Gastroesophageal sphincter (tissue), 4 donors: ENCODE measurements around the gene RNF123. TPM values are rescaled to one million over a fixed set of nuclear protein-coding genes. Genes with fewer than 3 reads are reported as not detected.

Experiments
- ATAC-seq: fragments of 150-250 bp; one replicate; pipeline ENCODE4 v1.9.1; 2016; ENCODE audit warnings: mild to moderate bottlenecking, moderate library complexity
- H3K27ac ChIP-seq, 4 donors: fragments of 200-600 bp; sonication (generic) in 3 of 4; 1 replicate in 3 of 4; 2 replicates in 1 of 4; pipeline ENCODE4 v1.5.1; 2016 to 2019
- H3K27me3 ChIP-seq: fragments of 200-600 bp; sonication (generic); one replicate; pipeline ENCODE4 v1.5.1; 2019
- H3K36me3 ChIP-seq, 2 donors: fragments of 200-600 bp; sonication (generic); one replicate each; pipeline ENCODE4 v1.5.1; 2019; ENCODE audit warnings: control low read depth in 1 of 2
- H3K4me1 ChIP-seq, 3 donors: fragments of 200-600 bp; sonication (generic); 1 replicate in 2 of 3; 2 replicates in 1 of 3; pipeline ENCODE4 v1.5.1; 2016 to 2019; ENCODE audit warnings: control low read depth in 2 of 3
- H3K4me3 ChIP-seq, 2 donors: fragments of 200-600 bp; sonication (generic); one replicate each; pipeline ENCODE4 v1.5.1; 2019; ENCODE audit warnings: mild to moderate bottlenecking in 1 of 2, moderate library complexity in 1 of 2
- H3K9me3 ChIP-seq, 3 donors: fragments of 200-600 bp; sonication (generic); one replicate each; pipeline ENCODE4 v1.5.1; 2017 to 2019; ENCODE audit warnings: control low read depth in 2 of 3
- CTCF ChIP-seq, 4 experiments: fragments of 200-600 bp in 2 of 4; fragments of 450-650 bp in 2 of 4; sonication (generic) in 1 of 4; IDR thresholded peaks; one replicate each; pipeline ENCODE4 v1.5.1; 2017 to 2019; ENCODE audit warnings: antibody characterized with exemption in 4 of 4, mild to moderate bottlenecking in 2 of 4, moderate library complexity in 2 of 4
- EP300 ChIP-seq: sonication (generic); formaldehyde crosslinking; IDR thresholded peaks from one replicate; pipeline ENCODE4 v1.6.1; 2017; ENCODE audit warnings: antibody characterized with exemption, mild to moderate bottlenecking
- POLR2A ChIP-seq, 2 donors: fragments of 450-650 bp; IDR thresholded peaks; one replicate each; pipeline ENCODE4 v1.6.1; 2017; ENCODE audit warnings: antibody characterized with exemption in 2 of 2, mild to moderate bottlenecking in 2 of 2, moderate library complexity in 1 of 2
- POLR2AphosphoS5 ChIP-seq: sonication (generic); formaldehyde crosslinking; IDR thresholded peaks from one replicate; pipeline ENCODE4 v1.6.1; 2017; ENCODE audit warnings: antibody characterized with exemption
- WGBS, 2 donors: methylation state at CpG; one replicate each; pipeline ENCODE4 v1.1.5; 2018; ENCODE audit warnings: low coverage in 1 of 2; 5-methylcytosine and 5-hydroxymethylcytosine counted together
- total RNA-seq, 4 donors: library from RNA; depleted of rRNA; stranded (reverse); fragments of >200 nt; gene quantifications; one replicate each; pipeline ENCODE4 v1.1.0, GENCODE V29; 2016

Gene RNF123
- total RNA-seq, 4 donors from 2014 or later = 18.5 to 31.2 (median 21.8) TPM

DNA sequence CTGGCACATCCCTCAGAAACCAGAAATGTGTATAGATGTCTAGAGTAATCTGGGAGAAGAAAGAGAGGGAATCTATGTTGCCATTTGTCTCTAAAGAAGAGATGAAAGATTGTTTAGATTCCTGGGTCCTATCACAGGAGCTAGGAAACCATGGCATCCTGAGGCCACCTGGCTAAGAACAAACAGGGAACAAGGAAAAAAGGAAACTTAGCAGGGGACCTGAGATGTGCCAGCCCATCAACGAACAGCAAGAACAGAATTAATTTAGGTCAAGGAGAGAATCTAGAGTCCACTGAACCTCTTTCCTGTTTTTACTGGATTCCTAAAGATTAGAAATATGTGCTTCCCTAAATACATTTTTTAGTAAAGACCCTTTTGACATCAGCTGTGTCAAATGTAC, 66.7 kb downstream of the RNF123 start:
- 75 to 100% methylated on average over 1 of the region's 1 CpG for WGBS, 2 donors
- Histone ChIP-seq H3K27ac (no peak overlapping the region), H3K27me3 (no peaks in the 10 kb centered on the region), H3K9me3 (no peaks in the 10 kb centered on the region), H3K36me3 (no peaks in the 10 kb centered on the region), H3K4me3 (no peak overlapping the region), H3K4me1 (peaks cover 0 to 48% (median 0%) of the 10 kb centered on the region in 3 donors)
- TF ChIP-seq CTCF (IDR thresholded peaks at IDR 0.05) (no peak), POLR2AphosphoS5 (no peak), EP300 (no peak), POLR2A (IDR thresholded peaks at IDR 0.05) (no peak)
- no peak for ATAC-seq

DNA sequence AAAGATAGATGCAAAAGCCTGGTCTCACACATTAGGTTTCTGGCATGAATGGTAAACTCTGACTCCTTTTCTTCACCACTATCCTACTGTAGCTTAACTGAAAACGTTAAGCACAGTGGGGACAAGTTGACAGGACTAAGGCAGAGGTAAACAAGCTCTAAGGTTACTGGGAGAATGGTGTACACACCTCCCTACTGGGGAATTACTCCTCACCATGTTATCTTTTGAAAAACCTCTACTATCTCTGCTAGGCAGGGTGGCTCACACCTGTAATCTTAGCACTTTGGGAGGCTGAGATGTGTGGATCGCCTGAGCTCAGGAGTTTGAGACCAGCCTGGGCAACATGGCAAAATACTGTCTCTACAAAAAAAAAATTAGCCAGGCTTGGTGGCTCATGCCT, 67.8 kb downstream of the RNF123 start:
- WGBS, 2 donors = 50% methylated on average over 2 of the region's 2 CpGs; no CpG with 5 or more reads in 1 of the 2 donors
- H3K27ac ChIP-seq = no peak overlapping the region
- ATAC-seq = no peak
- H3K4me3 ChIP-seq = no peak overlapping the region
- peaks cover 0 to 2% of the 10 kb centered on the region in 2 donors for H3K36me3 ChIP-seq
- H3K4me1 ChIP-seq = peaks cover 0 to 48% (median 0%) of the 10 kb centered on the region in 3 donors
- TF ChIP-seq EP300 = no peak
- no peak for TF ChIP-seq CTCF (IDR thresholded peaks at IDR 0.05)
- TF ChIP-seq POLR2A (IDR thresholded peaks at IDR 0.05) = no peak
- no peak for TF ChIP-seq POLR2AphosphoS5
- H3K27me3 ChIP-seq = no peaks in the 10 kb centered on the region
- H3K9me3 ChIP-seq = no peaks in the 10 kb centered on the region

- H3K36me3 ChIP-seq = peaks cover 0 to 7% of the 10 kb centered on the region in 2 donors
- no peak overlapping the region for H3K27ac ChIP-seq
- no peaks in the 10 kb centered on the region for H3K9me3 ChIP-seq
- no peak overlapping the region for H3K4me3 ChIP-seq
- H3K4me1 ChIP-seq = peaks cover 0 to 32% (median 0%) of the 10 kb centered on the region in 3 donors
- TF ChIP-seq POLR2A (IDR thresholded peaks at IDR 0.05) (no peak), POLR2AphosphoS5 (no peak)
- WGBS, 2 donors = 11 to 20% methylated on average over 1 of the region's 1 CpG
- no peaks in the 10 kb centered on the region for H3K27me3 ChIP-seq
- ATAC-seq = no peak
Observed at GRCh38 chr3:49759226-49759625, 69.9 kb downstream of the RNF123 start.

- ATAC-seq = no peak
- WGBS, 2 donors = 71% methylated on average over 3 of the region's 3 CpGs; no CpG with 5 or more reads in 1 of the 2 donors
- H3K36me3 ChIP-seq = peaks cover 0 to 15% of the 10 kb centered on the region in 2 donors
- TF ChIP-seq CTCF (IDR thresholded peaks at IDR 0.05) (no peak), POLR2A (IDR thresholded peaks at IDR 0.05) (no peak), EP300 (no peak), POLR2AphosphoS5 (no peak)
- no peak overlapping the region for H3K4me3 ChIP-seq
- H3K9me3 ChIP-seq = no peaks in the 10 kb centered on the region
- peaks cover 0 to 10% (median 0%) of the 10 kb centered on the region in 3 donors for H3K4me1 ChIP-seq
- no peaks in the 10 kb centered on the region for H3K27me3 ChIP-seq
- no peak overlapping the region for H3K27ac ChIP-seq
Observed at GRCh38 chr3:49761661-49762060, 72.3 kb downstream of the RNF123 start.

GRCh38 chr3:49763981-49764380, 74.6 kb downstream of the RNF123 start:
- Histone ChIP-seq H3K36me3 (peaks cover 0 to 15% of the 10 kb centered on the region in 2 donors), H3K27me3 (no peaks in the 10 kb centered on the region), H3K27ac (no peak overlapping the region), H3K4me1 (no peaks in the 10 kb centered on the region), H3K4me3 (no peak overlapping the region), H3K9me3 (no peaks in the 10 kb centered on the region)
- TF ChIP-seq CTCF (IDR thresholded peaks at IDR 0.05) (no peak), POLR2A (IDR thresholded peaks at IDR 0.05) (no peak), POLR2AphosphoS5 (no peak), EP300 (no peak)
- 96% methylated on average over 4 of the region's 4 CpGs for WGBS, 2 donors
- no peak for ATAC-seq
